ENCODE results near the gene ARHGEF19. TPM values are rescaled to one million over a fixed set of nuclear protein-coding genes. Genes with fewer than 3 reads are reported as not detected.

The ARHGEF19 gene
- total RNA-seq (10 to 100 TPM in 8 of 9 donors, 1 to 10 TPM in 1; 4.8 to 46.2 (median 23.1) TPM), polyA plus RNA-seq (10 to 100 TPM; 19.1 to 28.2 (median 19.1) TPM)
- long read RNA-seq, donor 1: 0 reads
- long read RNA-seq, donor 2: 0 reads
- long read RNA-seq, donor 3: 0 reads
- long read RNA-seq, donor 4, partial matches to known transcripts: 4 of 4 reads
- long read RNA-seq, donor 4, other reads (novel, unspliced or antisense): 0 of 4 reads
- long read RNA-seq, donor 5, partial matches to known transcripts: 41 of 53 reads
- long read RNA-seq, donor 5, other reads (novel, unspliced or antisense): 12 of 53 reads
- long read RNA-seq, donor 6, partial matches to known transcripts: 2 of 3 reads
- long read RNA-seq, donor 6, other reads (novel, unspliced or antisense): 1 of 3 reads
- long read RNA-seq, donor 7: 0 reads
- long read RNA-seq, donor 8: 0 reads
- long read RNA-seq, donor 9: 0 reads
- long read RNA-seq, donor 10: 0 reads

- DNase-seq: no peak
- TF ChIP-seq POLR2A (IDR thresholded peaks at IDR 0.05): no peak
- no peak for TF ChIP-seq CTCF (IDR thresholded peaks at IDR 0.05)
Measured at GRCh38 chr1:16212251-16212961, at the start of gene ARHGEF19. TSS of gene ARHGEF19 (minus strand) at chr1:16212652. CDS start at chr1:16209054, 3,598 bp downstream.

GRCh38 chr1:16262067-16262466 lies 49.6 kb upstream of the ARHGEF19 start:
- intact Hi-C loops (cut with DNase I): no loop called here
- WGBS, 4 donors: 87 to 100% (median 91%) methylated on average over 1 of the region's 1 CpG
- Histone ChIP-seq H3K4me1 (replicated peaks in 1 of 2) (peaks cover 6 to 19% of the 10 kb centered on the region in 2 donors), H3K4me3 (no peak overlapping the region), H3K36me3 (replicated peaks in 1 of 2) (no peaks in the 10 kb centered on the region), H3K27me3 (no peaks in the 10 kb centered on the region), H3K27ac (no peak overlapping the region), H3K9me3 (replicated peaks in 1 of 3) (no peaks in the 10 kb centered on the region)
- no peak for DNase-seq
- TF ChIP-seq POLR2A (IDR thresholded peaks at IDR 0.05) (no peak), CTCF (IDR thresholded peaks at IDR 0.05) (no peak)

More at GRCh38 chr1:16212251-16212961, at the start of gene ARHGEF19:
- no peaks in the 10 kb centered on the region for H3K36me3 ChIP-seq (replicated peaks in 1 of 2)
- WGBS, 4 donors: 35 to 55% (median 43%) methylated on average over 3 to 14 of the region's 14 CpGs
- intact Hi-C loops (cut with DNase I): no loop called here
- no peaks in the 10 kb centered on the region for H3K27me3 ChIP-seq
- H3K9me3 ChIP-seq (replicated peaks in 1 of 3): no peaks in the 10 kb centered on the region
- H3K27ac ChIP-seq: no peak within 1 kb of the TSS
- H3K4me3 ChIP-seq: no peak within 1 kb of the TSS
- peaks cover 16 to 30% of the 10 kb centered on the region in 2 donors for H3K4me1 ChIP-seq (replicated peaks in 1 of 2)

GRCh38 chr1:16260814-16261213 lies 48.4 kb upstream of the ARHGEF19 start:
- H3K27ac ChIP-seq: no peak overlapping the region
- WGBS, 4 donors: 86 to 92% (median 92%) methylated on average over 1 of the region's 1 CpG

More at GRCh38 chr1:16260814-16261213, 48.4 kb upstream of the ARHGEF19 start:
- peaks cover 0 to 8% of the 10 kb centered on the region in 2 donors for H3K36me3 ChIP-seq (replicated peaks in 1 of 2)
- DNase-seq: no peak
- intact Hi-C loops (cut with DNase I): no loop called here
- H3K4me1 ChIP-seq (replicated peaks in 1 of 2): peaks cover 0 to 6% of the 10 kb centered on the region in 2 donors
- H3K27me3 ChIP-seq: no peaks in the 10 kb centered on the region
- TF ChIP-seq POLR2A (IDR thresholded peaks at IDR 0.05) (no peak), CTCF (IDR thresholded peaks at IDR 0.05) (no peak)
- H3K4me3 ChIP-seq: no peak overlapping the region
- H3K9me3 ChIP-seq (replicated peaks in 1 of 3): no peaks in the 10 kb centered on the region

All from adrenal gland (tissue), 19 donors.